ENCODE results near the gene BCKDHB. TPM values are rescaled to one million over a fixed set of nuclear protein-coding genes. Genes with fewer than 3 reads are reported as not detected.
"Not testable (repeated sequence)": the region's sequence is repeated elsewhere in the genome, so short reads cannot be mapped to it uniquely, and the experiment has no call there.

The BCKDHB gene
- total RNA-seq (2022), result 14.5 and 17.7 TPM in 2 replicates
- percentile 68 among the genes with signal in this experiment for Bru-seq, nascent RNA
- percentile 63 among the genes with signal in this experiment for BruChase-seq, experiment 1, labeled RNA remaining after a 6-hour chase
- BruChase-seq, experiment 2, labeled RNA remaining after a 2-hour chase, result percentile 66 among the genes with signal in this experiment
- long read RNA-seq, transcript BCKDHB-201 (10 exons, 3,692 nt), result major isoform, 25 of 59 reads
- long read RNA-seq, transcript BCKDHB-202 (11 exons, 1,514 nt), result minor isoform, 24 of 59 reads
- long read RNA-seq, partial matches to known transcripts, result 2 of 59 reads
- long read RNA-seq, other reads (novel, unspliced or antisense), result 8 of 59 reads

- Mint-ChIP-seq H3K36me3 (ENCODE audit: insufficient read depth, unreplicated experiment) (peaks cover 5% of the 10 kb centered on the region), H3K27me3 (ENCODE audit: insufficient read depth, unreplicated experiment) (peaks cover 11% of the 10 kb centered on the region), H3K27ac (ENCODE audit: low read depth, unreplicated experiment) (peak within 1 kb of the TSS; percentile 16), H3K9me3 (ENCODE audit: unreplicated experiment) (no peaks in the 10 kb centered on the region), H3K4me1 (ENCODE audit: insufficient read depth, unreplicated experiment) (peaks cover 10% of the 10 kb centered on the region), H3K4me3 (ENCODE audit: unreplicated experiment) (peak within 1 kb of the TSS; percentile 96)
- TF ChIP-seq, protein P1, sequence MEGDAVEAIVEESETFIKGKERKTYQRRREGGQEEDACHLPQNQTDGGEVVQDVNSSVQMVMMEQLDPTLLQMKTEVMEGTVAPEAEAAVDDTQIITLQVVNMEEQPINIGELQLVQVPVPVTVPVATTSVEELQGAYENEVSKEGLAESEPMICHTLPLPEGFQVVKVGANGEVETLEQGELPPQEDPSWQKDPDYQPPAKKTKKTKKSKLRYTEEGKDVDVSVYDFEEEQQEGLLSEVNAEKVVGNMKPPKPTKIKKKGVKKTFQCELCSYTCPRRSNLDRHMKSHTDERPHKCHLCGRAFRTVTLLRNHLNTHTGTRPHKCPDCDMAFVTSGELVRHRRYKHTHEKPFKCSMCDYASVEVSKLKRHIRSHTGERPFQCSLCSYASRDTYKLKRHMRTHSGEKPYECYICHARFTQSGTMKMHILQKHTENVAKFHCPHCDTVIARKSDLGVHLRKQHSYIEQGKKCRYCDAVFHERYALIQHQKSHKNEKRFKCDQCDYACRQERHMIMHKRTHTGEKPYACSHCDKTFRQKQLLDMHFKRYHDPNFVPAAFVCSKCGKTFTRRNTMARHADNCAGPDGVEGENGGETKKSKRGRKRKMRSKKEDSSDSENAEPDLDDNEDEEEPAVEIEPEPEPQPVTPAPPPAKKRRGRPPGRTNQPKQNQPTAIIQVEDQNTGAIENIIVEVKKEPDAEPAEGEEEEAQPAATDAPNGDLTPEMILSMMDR (IDR thresholded peaks at IDR 0.05; ENCODE audit: unreplicated experiment), result no peak
- intact Hi-C loops (cut with micrococcal nuclease), result no loop called here
- peak; percentile 100 for DNase-seq (ENCODE audit: unreplicated experiment)
- ChIA-PET CTCF (interaction anchor here (0.6 to 1.5 kb wide), 6 partner anchors 12 to 180 kb away, joined by 3 to 5 read pairs (median 4); no protein-coding TSS in a partner anchor), POLR2A (interaction anchor here (0.6 to 2.0 kb wide), 36 partner anchors 9 to 1844 kb away, joined by 3 to 16 read pairs (median 4); partner anchors contain the start of genes LCA5 and TTK)
- BruUV-seq (replicated peaks), result TSS peak; percentile 35
These were observed at the start of gene BCKDHB for GRCh38 chr6:80106418-80107235. Gene BCKDHB, plus strand, starts transcription at chr6:80106671. Its CDS starts 23 bp downstream, at chr6:80106694.

DNA sequence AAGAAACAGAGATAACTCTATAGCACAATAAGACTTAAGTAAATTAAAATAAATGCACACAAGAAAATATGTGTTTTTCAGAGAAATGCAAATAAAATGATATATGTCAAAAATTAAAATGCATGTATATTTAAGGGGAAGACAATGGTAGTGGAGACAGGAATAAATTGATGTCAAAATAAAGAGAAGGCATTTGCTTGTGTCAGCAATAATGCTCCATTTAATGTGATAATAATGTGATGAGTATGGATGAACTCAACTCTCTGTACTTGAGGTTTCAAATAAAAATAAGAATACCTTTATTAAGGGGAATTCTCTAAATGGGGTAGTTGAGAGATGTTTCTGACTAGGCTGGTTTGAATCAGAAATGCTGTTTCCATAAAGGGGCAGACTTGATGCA, 45.7 kb upstream of the BCKDHB start:
- Mint-ChIP-seq H3K4me1 (ENCODE audit: insufficient read depth, unreplicated experiment) (no peaks in the 10 kb centered on the region), H3K27me3 (ENCODE audit: insufficient read depth, unreplicated experiment) (no peaks in the 10 kb centered on the region), H3K9me3 (ENCODE audit: unreplicated experiment) (no peaks in the 10 kb centered on the region), H3K4me3 (ENCODE audit: unreplicated experiment) (no peak overlapping the region), H3K27ac (ENCODE audit: low read depth, unreplicated experiment) (no peak overlapping the region), H3K36me3 (ENCODE audit: insufficient read depth, unreplicated experiment) (no peaks in the 10 kb centered on the region)
- TF ChIP-seq, protein P1 (IDR thresholded peaks at IDR 0.05; ENCODE audit: unreplicated experiment), result no peak
- BruUV-seq (replicated peaks), result no TSS peak
- intact Hi-C loops (cut with micrococcal nuclease), result no loop called here
- POLR2A ChIA-PET, result no interaction called here
- CTCF ChIA-PET, result no interaction called here
- no peak for DNase-seq (ENCODE audit: unreplicated experiment)

DNA sequence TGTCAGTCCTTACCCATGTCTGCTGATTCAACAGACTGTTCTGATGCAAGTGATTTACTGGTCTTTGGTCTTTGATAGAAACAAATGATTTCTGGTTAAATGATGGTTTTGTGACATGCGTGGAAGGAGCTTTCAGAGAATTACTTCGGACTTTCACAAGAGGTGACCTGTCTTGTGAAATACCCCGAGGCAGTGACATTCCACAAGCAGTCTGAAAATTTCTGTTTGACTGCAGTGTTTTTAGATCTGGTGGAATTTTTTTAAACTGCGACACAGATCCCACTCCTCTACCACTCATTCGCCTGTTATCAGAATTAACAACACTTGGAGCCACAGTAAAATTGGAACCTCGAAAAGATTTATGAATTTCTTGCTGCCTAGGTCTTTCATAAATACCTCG, 38.3 kb upstream of the BCKDHB start:
- DNase-seq (ENCODE audit: unreplicated experiment); BruUV-seq (replicated peaks); H3K27ac Mint-ChIP-seq (ENCODE audit: low read depth, unreplicated experiment); H3K36me3 Mint-ChIP-seq (ENCODE audit: insufficient read depth, unreplicated experiment); H3K4me3 Mint-ChIP-seq (ENCODE audit: unreplicated experiment); POLR2A ChIA-PET; H3K9me3 Mint-ChIP-seq (ENCODE audit: unreplicated experiment); CTCF ChIA-PET; H3K27me3 Mint-ChIP-seq (ENCODE audit: insufficient read depth, unreplicated experiment); intact Hi-C loops (cut with micrococcal nuclease); H3K4me1 Mint-ChIP-seq (ENCODE audit: insufficient read depth, unreplicated experiment): not testable (repeated sequence)

GRCh38 chr6:80070431-80070830, 36.0 kb upstream of the BCKDHB start:
- H3K36me3 Mint-ChIP-seq (ENCODE audit: insufficient read depth, unreplicated experiment); POLR2A ChIA-PET; BruUV-seq (replicated peaks); H3K4me3 Mint-ChIP-seq (ENCODE audit: unreplicated experiment); intact Hi-C loops (cut with micrococcal nuclease); H3K4me1 Mint-ChIP-seq (ENCODE audit: insufficient read depth, unreplicated experiment); CTCF ChIA-PET; H3K27ac Mint-ChIP-seq (ENCODE audit: low read depth, unreplicated experiment); H3K27me3 Mint-ChIP-seq (ENCODE audit: insufficient read depth, unreplicated experiment); DNase-seq (ENCODE audit: unreplicated experiment); H3K9me3 Mint-ChIP-seq (ENCODE audit: unreplicated experiment): not testable (repeated sequence)

- no TSS peak for BruUV-seq (replicated peaks)
- peaks cover 6% of the 10 kb centered on the region for H3K9me3 Mint-ChIP-seq (ENCODE audit: unreplicated experiment)
- H3K27me3 Mint-ChIP-seq (ENCODE audit: insufficient read depth, unreplicated experiment), result no peaks in the 10 kb centered on the region
- no peak for DNase-seq (ENCODE audit: unreplicated experiment)
- H3K27ac Mint-ChIP-seq (ENCODE audit: low read depth, unreplicated experiment), result no peak overlapping the region
- ChIA-PET CTCF (no interaction called here), POLR2A (interaction anchor here (0.7 kb wide), 1 partner anchor 29 kb away, joined by 3 read pairs; the partner anchor contains the start of gene BCKDHB)
- intact Hi-C loops (cut with micrococcal nuclease), result no loop called here
- no peaks in the 10 kb centered on the region for H3K4me1 Mint-ChIP-seq (ENCODE audit: insufficient read depth, unreplicated experiment)
- no peak overlapping the region for H3K4me3 Mint-ChIP-seq (ENCODE audit: unreplicated experiment)
- peaks cover 4% of the 10 kb centered on the region for H3K36me3 Mint-ChIP-seq (ENCODE audit: insufficient read depth, unreplicated experiment)
- TF ChIP-seq, protein P1 (IDR thresholded peaks at IDR 0.05; ENCODE audit: unreplicated experiment), result no peak
These were observed 29.4 kb upstream of the BCKDHB start for GRCh38 chr6:80077067-80077466.
